IPS-NIHi11 (cell line): ENCODE data around the gene DDRGK1.

ENCODE experiments used
- DNase-seq: peaks from one replicate; pipeline ENCODE4 v3.0.0; 2012; ENCODE audit warnings: mixed read lengths, low spot score

DDRGK1 gene

DNA sequence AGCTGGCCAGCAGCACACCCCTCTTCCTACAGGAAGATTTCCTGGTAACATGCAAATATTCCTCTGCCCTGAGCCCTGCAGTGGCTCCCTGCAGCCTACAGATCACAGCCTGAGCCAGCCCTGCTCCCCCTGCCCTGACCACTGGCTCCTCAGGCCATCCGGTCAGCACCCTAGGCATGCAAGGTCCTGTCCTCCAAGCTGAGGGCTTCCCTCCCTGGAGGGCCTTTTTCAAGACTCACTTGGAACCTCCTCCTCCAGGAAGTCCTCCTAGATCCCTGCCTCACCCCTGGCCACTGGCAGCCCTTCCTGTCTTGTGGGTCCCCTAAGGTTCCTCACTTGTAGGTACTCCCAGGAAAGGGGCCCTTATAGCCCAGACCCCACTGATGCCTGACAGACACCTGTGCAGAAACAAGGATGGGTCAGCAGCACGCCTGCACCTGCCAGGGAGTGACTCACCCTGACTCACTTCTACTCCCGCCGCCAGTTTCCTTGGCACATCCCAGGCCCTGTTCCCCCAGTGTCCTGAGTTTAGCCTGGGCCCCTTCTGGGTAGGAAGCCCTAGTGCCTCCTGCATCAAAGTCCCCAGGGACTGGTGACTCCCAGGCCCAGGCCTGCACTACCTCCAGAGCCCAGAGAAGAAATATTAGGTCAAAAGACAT is 31.3 kb upstream of the DDRGK1 start:
- DNase-seq: no peak

DNA sequence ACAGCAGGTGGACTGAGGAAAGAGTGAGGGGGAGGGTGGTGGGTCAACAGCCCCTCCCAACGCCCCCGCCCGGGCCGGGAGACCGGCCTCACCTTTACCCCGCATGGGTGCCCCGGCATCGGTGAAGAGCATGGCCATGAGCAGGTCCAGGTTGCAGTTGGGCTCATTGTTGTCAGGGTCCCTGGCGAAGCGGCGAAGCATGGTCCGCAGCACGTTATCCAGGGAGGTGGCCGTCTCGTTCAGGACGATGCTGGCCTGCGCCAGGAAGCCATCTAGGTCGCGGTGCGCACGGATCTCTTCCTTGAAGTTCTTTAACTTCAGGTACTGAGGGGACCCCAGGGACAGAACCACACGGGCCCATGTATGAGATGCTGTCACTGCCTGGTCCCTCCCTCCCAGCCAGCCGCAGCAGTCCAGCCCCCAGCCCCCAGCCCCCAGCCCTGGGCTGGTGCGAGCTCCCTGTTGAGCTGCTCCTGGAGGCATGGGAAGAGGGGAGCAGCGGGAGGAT is 29.6 kb upstream of the DDRGK1 start:
- no peak for DNase-seq

DNA sequence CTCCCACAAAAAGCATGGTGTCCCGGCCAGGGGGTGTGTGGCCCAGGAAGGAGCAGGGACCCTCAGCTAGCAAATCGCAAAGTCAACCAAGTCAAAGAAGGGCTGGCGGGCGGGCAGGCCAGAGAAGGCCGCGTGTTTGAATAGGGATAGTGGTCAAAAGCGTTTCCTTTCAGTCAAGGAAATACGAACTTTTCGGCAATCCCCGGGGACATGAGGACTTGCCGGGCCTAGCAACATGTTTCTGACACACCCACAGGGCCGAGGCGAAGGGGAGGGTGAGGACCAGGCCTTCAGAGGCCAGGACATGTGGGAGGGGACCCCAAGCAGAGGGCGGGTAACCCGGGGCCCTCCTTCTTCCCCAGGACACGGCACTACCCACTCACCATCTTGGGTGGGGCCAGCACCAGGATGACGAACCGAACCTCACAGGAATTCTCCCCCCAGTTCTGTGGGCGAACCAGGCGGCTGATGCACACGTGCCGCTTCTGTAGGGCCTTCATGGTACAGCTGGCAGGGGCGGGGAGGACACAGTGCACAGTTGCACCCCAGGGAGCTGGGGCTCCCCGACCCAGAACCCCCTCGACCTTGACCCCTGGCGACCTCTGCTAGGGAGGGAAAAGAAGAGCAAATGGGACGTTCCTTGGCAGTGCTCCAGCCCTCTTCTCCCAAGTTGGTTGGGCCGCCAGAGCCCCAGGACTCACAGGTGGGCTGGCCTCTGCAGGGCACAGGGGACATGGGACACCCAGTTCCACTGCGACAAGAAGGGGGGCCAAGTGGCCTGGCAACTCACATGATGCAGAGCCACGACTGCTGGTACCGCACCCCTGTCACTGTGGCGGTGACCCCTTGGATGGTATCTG is 28.9 kb upstream of the DDRGK1 start:
- no peak for DNase-seq

DNA sequence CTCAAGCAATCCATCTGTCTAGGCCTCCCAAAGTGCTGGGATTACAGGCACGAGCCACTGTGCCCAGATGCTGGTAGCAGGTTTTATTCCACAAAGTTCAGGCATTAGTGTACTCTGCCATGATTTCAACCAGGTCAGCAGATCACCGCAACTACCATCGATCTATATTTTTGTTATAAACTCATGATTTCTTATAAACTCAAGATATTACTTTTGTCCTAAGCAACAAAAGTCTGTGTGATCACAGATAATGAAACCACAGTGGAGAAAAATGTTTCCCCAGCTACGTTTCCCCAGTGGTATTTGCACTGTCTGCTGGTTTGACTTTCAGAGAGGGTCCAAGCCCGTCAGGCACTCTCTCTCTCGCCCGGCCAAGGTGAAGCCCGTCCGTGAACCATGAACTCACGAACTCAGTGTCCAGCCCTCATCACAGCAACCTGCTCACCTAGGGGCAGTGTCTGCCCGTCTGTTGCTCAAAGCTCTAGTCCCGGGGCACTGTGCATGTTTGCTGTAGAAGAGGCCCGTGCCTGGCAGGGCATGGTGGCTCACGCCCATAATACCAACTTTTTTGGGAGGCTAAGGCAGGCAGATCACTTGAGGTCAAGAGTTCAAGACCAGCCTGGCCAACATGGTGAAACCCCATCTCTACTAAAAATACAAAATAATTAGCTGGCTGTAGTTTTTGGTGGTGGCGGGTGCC is 27.6 kb upstream of the DDRGK1 start:
- no peak for DNase-seq

DNA sequence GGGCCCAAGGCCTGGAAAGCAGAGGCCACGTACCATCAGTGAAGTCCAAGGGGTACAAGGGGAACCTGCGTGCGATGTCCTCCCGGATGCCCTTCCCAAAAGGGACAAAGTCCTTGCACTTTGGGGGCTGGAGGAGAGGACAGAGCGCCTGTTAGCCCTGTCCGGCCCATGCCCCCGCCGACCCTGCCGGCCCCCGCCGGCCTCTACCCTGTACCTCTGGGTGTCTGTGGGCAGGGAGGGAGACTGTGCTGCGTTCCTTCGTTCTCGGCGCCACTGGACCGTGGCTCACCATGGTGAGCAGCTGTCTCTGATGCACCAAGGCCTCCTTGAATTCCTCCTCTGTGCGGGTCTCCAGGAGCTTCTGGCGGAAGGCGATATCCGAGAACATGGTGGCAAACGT is 26.6 kb upstream of the DDRGK1 start:
- DNase-seq: no peak

DNA sequence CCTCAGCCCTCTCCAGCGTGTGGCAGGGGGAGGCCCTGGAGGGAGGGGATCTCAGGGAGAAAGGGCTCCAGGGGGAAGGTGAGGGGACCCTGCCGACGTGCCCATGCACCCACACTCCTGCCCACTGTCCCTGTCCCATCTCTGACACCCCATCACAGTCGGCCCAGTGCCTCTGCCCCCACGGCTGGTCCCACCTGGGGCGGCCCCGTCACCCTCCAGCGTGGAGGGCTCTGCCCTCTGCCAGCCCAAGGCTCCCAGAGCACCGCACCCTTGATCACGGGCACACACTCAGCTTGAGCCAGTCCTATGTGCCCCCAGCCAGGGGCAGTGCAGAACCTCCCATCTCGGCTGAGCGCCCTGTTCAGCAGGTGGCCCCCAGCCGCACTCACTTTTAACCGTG is 25.3 kb upstream of the DDRGK1 start:
- no peak for DNase-seq

DNA sequence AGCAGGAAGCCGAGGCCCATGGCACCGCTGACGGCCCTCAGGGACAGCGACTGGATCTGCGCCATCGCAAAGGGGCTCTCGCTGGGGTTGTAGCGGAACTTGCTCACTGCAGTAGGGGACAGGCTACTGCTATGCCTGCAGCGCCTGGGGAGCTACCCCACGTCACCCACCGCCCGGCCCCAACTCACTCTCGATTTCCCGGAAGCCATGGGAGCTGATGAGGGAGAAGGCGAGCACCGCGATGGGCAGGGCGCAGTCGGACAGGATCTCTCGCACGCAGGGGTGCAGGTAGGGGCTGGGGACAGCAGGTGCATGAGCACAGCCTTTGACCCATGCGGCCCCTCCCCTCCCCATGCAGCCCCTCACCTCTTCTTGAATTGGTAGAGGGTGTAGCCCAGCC is 24.7 kb upstream of the DDRGK1 start:
- DNase-seq: no peak

DNA sequence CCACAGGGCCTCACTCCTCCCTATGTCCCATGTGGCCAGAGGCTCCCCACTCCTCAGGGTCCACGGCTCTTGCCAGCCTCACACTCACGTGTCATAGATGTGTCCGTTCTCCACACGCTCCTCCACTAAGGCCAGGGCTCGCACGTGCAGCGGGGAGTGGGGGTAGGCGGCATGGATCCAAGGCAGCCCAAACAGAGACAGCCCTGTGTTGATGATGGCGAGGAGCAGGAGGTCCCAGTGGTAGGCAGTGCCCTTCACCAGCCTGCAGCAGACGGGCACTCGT is 24.2 kb upstream of the DDRGK1 start:
- DNase-seq: no peak

DNA sequence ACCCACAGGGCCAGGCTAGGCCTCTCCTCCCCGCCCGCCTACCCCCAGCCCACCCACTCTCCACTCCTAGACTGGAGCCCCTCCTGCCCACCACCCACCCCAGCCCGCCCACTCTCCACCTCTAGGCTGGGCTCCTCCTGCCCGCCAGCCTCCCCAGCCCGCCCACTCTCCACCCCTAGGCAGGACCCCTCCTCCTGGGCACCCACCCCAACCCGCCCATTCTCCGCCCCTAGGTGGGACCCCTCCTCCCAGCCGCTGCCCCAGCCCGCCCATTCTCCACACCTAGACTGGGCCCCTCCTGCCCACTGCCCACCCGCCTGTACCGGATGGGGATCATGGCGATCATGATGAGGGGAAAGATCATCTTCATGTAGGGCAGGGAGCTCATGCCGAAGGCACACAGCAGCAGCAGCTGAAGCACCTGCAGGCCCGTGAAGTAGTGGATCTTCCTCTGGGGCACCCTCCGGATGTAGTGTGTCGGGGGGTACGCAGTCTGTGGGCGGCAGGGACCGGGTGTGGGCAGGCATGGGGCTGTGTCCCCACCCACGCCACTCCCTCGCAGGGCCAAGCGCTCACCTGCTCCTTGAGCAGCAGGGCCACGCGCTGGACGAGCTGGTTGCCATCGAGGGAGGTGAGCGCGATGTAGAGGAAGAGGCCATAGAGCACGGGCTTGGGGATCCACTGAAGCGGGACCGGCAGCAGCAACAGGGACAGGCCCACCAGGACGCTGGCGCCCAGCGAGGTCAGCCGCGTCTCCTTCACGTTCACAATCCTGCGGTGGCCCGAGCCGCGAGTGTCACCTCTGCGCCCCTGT is 23.7 kb upstream of the DDRGK1 start:
- DNase-seq: peak; percentile 73

DNA sequence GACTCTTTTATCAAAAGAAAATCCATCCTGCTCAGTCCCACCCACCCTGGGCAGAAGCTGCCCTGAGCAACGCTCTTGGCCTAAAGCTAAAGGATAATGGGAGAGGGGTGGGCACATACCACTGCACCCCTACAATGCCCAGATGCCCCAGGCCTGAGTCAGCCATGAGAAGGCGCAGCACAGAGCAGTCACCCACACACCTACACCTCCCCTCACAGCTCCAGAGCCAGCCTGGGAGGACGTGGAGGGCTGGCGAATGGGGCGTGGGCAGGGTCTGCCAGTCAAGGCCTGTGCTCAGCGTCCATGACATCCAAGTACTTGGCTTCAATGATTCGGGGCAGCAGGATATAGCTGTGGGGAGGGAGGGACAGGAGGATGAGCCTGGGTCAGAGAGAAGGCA is 23.0 kb upstream of the DDRGK1 start:
- DNase-seq: peak; percentile 39

DNA sequence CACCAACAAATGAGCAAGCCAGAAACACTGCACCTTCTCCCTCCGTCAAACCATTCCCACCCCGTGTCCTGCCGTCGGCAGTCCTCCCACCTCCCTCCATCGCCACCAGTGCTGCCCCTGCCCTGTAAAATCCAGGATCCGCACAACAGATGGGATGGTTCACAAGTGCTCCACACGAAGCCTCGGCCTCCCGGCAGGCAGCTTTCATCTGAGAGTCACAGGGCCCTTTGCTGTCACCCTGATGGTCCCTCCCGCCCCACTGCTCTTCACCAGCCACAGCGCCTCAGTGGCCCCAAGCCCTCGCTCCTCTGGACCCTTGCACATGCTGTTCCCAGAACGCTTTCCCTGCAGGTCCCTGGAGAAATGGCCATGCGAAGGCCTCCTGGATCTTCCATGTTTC is 22.4 kb upstream of the DDRGK1 start:
- no peak for DNase-seq

DNA sequence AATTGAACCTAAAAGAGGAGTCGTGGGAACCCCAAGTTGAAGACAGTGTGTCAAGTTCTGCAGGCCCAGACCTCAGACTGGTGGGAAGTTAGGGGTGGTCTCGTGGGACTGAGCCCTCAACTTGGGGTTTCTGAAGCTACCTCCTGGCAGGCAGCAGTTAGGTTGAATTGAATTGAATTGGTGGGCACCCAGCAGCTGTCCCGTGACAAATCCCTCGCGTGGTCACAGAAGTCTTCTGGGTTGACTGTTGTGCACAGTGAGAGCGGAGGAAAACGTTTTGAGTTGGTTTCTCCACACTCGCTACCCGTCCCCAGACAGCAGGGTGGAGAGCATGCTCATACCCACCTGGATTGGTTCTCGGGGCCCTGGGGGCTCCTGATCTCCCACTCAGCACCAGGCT is 21.6 kb upstream of the DDRGK1 start:
- DNase-seq: no peak

DNA sequence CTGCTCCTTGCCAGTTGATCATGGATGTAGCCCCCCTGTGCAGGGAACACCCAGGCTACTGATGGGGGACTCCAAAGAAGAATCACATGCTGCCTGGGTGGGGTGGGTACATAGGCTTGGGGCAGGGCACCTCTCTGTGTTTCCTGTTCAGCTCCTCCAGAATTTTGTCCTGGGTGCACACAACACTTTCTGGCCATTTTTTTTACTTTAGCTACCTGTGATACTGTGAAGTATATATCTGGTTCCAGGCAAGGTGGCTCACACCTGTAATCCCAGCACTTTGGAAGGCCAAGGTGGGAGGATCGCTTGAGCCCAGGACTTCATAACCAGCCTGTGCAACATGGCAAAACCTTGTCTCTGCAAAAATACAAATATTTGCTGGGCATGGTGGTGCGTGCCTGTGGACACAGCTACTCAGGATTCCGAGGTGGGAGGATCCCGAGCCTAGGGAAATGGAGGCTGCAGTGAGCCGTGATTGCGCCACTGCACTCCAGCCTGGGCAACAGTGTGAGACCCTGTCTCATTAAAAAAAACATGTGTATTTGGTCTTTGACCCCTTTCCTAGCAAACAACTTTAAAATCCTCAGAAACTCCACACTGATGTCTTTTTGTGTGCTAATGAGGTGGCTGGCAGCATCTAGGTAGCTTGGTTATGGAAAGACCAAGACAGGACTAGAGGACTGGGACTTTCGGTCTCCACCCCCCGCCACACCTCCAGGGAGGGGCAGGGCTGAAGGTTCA is 20.4 kb upstream of the DDRGK1 start:
- no peak for DNase-seq

DNA sequence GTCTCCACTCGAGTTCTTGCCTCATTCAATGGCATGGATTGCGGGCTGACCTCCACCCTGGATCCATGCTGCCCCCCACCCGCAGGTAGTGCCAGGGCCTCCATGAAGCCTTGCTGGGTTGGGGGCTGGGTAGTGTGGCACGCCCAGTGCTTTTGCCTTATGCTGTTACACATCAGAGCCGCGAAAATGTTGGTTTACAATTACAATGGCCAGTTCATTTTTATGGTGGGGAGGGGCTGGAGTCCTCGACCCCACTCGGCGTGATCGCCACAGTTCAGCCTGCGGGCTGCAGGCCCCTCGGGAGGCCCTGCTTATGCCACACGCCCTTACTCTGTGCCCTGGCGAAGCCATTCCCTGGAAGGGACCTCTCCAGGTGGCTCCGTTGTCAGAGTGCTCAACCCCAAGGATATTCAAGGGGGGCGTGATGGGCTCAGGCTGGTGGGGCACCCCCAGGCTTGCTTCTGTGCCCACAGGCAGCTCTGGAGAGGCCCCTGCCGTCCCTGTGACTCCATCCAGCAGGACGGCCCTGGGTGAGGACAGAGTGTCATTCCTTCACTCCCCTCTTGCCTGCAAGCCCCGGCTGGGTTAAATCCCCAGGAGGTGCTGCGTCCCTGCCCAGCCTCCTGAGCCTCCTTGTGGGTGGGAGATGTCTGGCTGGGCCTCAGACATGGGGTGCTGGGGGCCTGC is 19.7 kb upstream of the DDRGK1 start:
- DNase-seq: no peak

DNA sequence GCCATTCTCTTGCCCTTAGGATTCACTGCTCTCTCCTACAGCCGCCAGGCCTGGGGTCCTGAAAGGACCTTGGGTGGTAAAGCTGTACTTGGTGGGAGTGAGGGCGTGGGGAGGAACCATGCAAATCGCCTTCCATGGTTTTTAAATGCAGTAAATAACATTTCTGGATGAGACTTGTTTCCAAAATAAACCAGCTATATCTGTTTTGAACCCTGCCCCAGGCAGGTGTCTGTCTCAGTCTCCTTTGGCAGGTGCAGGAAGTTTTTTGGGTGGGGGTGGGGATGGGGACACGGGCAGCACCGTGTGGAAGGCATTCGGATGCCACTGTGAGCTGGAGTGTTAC is 19.1 kb upstream of the DDRGK1 start:
- DNase-seq: no peak

DNA sequence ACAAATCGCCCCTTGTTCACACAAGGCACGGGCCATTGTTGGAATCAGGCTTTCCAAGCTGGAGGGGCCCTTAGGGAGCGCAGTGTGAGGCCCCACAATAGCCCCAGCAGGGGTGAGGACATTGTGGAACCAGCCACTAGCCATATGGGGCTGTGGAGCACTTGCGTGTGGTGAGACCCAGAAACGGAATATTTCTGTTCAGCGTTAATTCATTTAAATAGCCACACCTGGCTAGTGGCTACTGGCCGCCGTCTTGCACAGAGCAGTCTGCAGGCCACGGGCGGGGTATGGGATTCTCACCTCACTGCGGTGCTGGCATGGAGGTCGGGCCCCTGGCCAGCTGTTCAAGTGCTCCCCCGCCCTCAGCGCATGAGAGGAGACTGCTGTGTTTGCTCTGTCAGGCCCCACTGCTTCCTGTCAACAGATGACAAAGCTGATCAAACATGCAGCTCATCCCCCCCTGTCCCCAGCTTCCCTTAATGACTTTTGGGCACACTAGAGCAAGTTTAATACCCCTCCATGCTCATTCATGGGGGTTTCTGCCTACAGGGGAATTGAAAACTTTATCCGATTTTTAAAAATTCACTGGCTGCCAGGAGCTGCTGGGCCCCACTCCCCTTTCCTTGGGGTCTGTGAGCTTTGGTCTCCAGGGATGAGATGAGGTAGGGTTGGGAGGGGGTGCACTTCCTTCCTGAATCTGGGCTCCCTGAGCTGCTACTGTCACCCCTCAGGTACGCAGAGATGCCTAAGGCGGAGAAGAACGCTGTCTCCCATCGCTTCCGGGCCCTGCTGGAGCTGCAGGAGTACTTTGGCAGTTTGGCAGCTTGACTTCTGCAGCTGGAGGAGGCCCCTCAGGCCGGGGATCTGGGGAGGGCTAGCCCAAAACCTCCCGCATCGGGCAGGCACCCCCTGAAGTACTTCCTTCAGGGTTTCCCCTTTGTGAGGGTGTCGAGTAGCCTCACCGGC is 18.4 kb upstream of the DDRGK1 start:
- no peak for DNase-seq

DNA sequence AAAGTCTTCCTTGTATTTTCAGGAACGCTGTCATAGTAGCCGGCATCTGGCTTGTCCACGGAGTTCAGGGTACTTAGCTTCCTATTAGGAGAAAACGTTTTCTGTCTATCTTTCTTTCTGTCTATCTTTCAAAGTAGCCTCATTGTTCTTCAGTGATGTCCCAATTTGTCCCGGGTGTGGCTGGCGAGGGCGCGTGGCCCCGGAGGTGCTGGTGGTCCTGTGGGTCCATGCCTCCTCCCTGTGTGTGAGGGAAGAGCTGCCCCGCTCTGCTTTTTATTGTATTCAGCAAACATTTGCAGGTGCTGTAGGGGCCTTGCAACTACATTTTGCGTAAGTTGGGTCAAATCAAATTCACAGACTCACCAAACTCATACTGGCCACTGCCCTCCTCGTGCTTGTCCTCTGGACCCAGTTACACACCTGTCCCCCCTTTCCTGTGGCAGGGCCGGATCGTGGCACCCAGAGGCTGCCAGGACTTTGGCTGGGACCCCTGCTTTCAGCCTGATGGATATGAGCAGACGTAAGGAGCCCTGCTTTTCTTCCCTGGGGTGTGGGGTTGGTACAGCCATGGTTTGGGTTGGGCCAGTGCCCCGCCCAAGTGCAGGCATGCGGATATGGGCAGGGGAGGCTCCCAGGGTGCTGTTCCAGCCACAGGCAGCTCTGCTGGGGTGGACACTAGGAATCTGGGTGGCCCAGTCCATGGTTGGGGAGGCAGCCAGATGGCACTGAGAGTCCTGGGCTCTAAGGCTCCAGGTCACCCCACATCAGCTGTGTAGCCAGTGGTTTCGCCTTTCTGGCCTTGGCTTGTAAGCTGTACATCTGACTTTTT is 17.1 kb upstream of the DDRGK1 start:
- DNase-seq: no peak

DNA sequence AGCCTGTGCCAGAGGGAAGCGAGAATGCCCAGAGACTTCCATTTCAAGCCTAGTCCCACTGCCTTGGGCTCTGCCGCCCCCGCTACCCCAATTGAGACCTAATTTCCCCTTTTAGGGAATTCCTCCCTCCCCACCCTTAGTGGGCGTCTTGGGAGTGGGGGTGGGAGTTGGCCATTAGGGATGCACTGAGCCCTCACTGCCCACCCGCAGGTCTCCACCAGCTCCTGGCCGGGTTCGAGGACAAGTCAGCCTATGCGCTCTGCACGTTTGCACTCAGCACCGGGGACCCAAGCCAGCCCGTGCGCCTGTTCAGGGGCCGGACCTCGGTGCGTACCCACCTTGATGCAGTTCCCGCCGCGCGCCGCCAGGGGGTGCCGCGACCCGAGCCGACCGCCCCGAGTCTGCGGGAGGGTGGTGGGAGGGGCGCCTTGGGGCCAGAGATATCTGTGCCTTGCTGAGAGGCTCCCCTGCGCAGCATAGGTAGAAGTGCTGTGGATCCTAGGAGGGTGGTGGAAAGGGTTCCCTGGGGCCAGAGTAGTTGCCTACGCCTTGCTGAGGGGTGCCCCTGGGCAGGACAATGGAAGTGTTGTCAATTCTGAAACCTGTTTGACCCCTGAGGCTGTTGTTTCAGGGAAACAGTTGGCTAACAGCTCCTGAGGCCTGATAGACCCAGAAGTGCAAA is 14.0 kb upstream of the DDRGK1 start:
- DNase-seq: peak; percentile 96
